ENCODE data around the gene CARD19. TPM values are rescaled to one million over a fixed set of nuclear protein-coding genes. Genes with fewer than 3 reads are reported as not detected.

The CARD19 gene
- total RNA-seq, 1 donor from 2014 or later, result 25.6 TPM

- DNase-seq (peak; percentile 47), ATAC-seq (no peak)
- Histone ChIP-seq H3K4me3 (no peak overlapping the region), H3K4me1 (peaks cover 53% of the 10 kb centered on the region), H3K36me3 (peaks cover 44% of the 10 kb centered on the region), H3K9me3 (no peaks in the 10 kb centered on the region), H3K27me3 (ENCODE audit: low read depth) (no peaks in the 10 kb centered on the region), H3K27ac (peak overlapping the region; percentile 67)
- no peak for TF ChIP-seq CTCF (IDR thresholded peaks at IDR 0.05)
- intact Hi-C loops (cut with DNase I), result no loop called here
Observed at GRCh38 chr9:93126151-93126781, 30.2 kb downstream of the CARD19 start.

GRCh38 chr9:93126825-93127368 lies 30.9 kb downstream of the CARD19 start:
- H3K4me1 ChIP-seq, result peaks cover 59% of the 10 kb centered on the region
- no peaks in the 10 kb centered on the region for H3K9me3 ChIP-seq
- peaks cover 37% of the 10 kb centered on the region for H3K36me3 ChIP-seq
- DNase-seq (peak; percentile 59), ATAC-seq (peak; percentile 40 to 46)
- H3K27me3 ChIP-seq (ENCODE audit: low read depth), result no peaks in the 10 kb centered on the region
- intact Hi-C loops (cut with DNase I), result no loop called here
- no peak overlapping the region for H3K4me3 ChIP-seq
- H3K27ac ChIP-seq, result peak overlapping the region; percentile 67
- TF ChIP-seq CTCF (IDR thresholded peaks at IDR 0.05), result no peak

GRCh38 chr9:93127395-93127911 lies 31.4 kb downstream of the CARD19 start:
- Histone ChIP-seq H3K9me3 (no peaks in the 10 kb centered on the region), H3K27ac (peak overlapping the region; percentile 67), H3K36me3 (peaks cover 36% of the 10 kb centered on the region), H3K4me3 (no peak overlapping the region), H3K27me3 (ENCODE audit: low read depth) (no peaks in the 10 kb centered on the region), H3K4me1 (peaks cover 65% of the 10 kb centered on the region)
- intact Hi-C loops (cut with DNase I), result no loop called here
- ATAC-seq (peak; percentile 53 to 58), DNase-seq (peak; percentile 77)
- no peak for TF ChIP-seq CTCF (IDR thresholded peaks at IDR 0.05)

GRCh38 chr9:93128011-93128714 lies 32.1 kb downstream of the CARD19 start:
- no peaks in the 10 kb centered on the region for H3K27me3 ChIP-seq (ENCODE audit: low read depth)
- no peak for TF ChIP-seq CTCF (IDR thresholded peaks at IDR 0.05)
- intact Hi-C loops (cut with DNase I), result no loop called here
- H3K36me3 ChIP-seq, result peaks cover 29% of the 10 kb centered on the region
- DNase-seq, result peak; percentile 39
- no peak overlapping the region for H3K4me3 ChIP-seq
- no peak for ATAC-seq
- peaks cover 72% of the 10 kb centered on the region for H3K4me1 ChIP-seq
- peak overlapping the region; percentile 67 for H3K27ac ChIP-seq
- no peaks in the 10 kb centered on the region for H3K9me3 ChIP-seq

- no peaks in the 10 kb centered on the region for H3K27me3 ChIP-seq (ENCODE audit: low read depth)
- H3K27ac ChIP-seq, result peak overlapping the region; percentile 67
- H3K9me3 ChIP-seq, result no peaks in the 10 kb centered on the region
- no peak for ATAC-seq
- intact Hi-C loops (cut with DNase I), result no loop called here
- no peak for DNase-seq
- no peak for TF ChIP-seq CTCF (IDR thresholded peaks at IDR 0.05)
- no peak overlapping the region for H3K4me3 ChIP-seq
- H3K36me3 ChIP-seq, result peaks cover 23% of the 10 kb centered on the region
- peaks cover 75% of the 10 kb centered on the region for H3K4me1 ChIP-seq
Observed at GRCh38 chr9:93128715-93129224, 32.8 kb downstream of the CARD19 start.

All from lower lobe of right lung (tissue), 2 donors.